GM19455 (cell line): ENCODE data around the gene RAB34.
A peak's percentile ranks its signal among the peaks of the same experiment; 100 is the strongest.
"Not testable (repeated sequence)": the region's sequence is repeated elsewhere in the genome, so short reads cannot be mapped to it uniquely, and the experiment has no call there.

Experiments
- ATAC-seq: cut with Tn5 transposase; IDR thresholded peaks from one replicate; pipeline ENCODE4 v1.9.1; 2021; ENCODE audit not compliant: unreplicated experiment

RAB34 gene

GRCh38 chr17:28728364-28729200 lies 10.9 kb upstream of the RAB34 start, which contains the start of gene NEK8:
Gene NEK8 (plus strand): TSS chr17:28728788. CDS start chr17:28728814, 26 bp downstream.
- ATAC-seq = peak; percentile 41

DNA sequence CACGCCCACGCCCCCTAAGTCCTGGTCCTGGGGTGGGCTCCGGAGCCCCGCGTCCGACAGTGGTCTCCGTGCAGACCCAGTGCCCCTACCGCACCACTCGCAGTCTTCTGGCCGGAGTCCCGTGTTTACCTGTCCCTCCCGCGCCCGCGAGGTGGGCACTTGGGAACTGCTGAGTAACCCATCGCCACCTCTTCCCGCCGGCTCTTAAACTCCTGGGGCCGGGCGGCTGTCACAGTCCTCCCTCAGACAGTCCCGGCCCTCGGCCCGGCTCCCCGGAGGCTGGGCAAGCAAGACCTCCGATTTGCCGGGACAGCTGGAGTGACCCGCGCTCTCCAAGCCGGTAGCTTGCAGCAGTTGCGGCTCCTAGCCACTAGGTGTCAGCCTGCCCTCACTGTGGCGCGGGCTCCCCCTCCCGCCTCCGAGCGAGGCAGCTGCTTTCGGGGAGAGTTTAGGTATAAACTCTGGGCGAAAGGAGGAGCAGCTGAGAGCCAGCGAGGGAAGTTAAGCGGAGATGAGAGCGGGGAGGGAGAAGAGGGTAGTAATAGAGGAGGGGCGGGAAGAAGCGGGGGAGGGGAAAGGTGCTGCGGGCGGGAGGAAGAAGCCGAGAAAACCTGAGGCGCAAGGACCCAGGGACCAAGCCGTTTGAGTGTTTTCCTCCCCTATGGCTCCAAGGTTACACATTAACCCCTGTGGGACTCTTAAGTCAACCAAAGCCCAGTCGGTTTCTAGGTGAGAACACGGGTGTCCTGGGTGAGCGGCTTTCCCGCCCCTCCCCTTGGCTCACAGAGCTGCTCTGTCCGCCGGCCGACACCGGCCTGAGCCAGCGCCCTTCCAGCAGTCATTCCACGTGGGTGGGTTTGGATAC lies 9.2 kb upstream of the RAB34 start:
- peak; percentile 36 for ATAC-seq

GRCh38 chr17:28726226-28726626 lies 8.6 kb upstream of the RAB34 start, which contains the start of gene TLCD1:
Gene TLCD1 (minus strand): TSS chr17:28726233. CDS start chr17:28726097, 136 bp downstream.
- ATAC-seq = peak; percentile 11

GRCh38 chr17:28725660-28726225 lies 8.1 kb upstream of the RAB34 start:
- ATAC-seq = peak; percentile 10

- no peak for ATAC-seq
These were observed 7.5 kb upstream of the RAB34 start for GRCh38 chr17:28725166-28725659.

DNA sequence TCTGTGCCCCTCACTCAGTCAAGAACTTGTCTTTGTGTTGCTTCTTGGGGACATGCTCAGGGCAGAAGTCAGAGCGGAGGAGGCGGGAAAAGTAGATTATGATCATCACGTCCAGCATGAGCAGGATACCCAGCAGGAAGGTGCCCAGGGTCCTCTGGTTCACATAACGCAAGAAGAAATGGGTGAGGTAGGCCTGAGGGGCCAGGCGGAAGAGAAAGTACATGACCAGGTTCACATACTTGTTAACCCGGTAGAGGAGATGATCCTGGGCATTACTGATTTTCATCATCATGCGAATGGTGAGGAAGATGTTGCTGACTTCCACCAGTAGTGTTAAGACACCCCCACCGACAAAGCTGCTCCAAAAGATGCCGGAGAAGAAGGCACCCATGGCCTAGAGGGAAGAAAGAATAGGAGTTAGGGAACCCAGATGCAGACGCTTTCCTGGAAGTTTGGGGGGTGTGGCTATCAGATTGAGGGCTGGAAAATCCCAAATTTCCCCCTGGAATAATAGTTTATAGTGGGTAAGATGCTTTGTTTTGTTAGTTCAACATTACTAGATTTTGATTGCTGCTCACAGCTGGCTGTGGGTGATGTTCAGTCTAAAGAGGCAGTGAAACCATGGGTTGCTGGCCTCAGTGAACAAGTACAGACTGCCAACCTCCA lies 7.0 kb upstream of the RAB34 start:
- ATAC-seq = no peak

DNA sequence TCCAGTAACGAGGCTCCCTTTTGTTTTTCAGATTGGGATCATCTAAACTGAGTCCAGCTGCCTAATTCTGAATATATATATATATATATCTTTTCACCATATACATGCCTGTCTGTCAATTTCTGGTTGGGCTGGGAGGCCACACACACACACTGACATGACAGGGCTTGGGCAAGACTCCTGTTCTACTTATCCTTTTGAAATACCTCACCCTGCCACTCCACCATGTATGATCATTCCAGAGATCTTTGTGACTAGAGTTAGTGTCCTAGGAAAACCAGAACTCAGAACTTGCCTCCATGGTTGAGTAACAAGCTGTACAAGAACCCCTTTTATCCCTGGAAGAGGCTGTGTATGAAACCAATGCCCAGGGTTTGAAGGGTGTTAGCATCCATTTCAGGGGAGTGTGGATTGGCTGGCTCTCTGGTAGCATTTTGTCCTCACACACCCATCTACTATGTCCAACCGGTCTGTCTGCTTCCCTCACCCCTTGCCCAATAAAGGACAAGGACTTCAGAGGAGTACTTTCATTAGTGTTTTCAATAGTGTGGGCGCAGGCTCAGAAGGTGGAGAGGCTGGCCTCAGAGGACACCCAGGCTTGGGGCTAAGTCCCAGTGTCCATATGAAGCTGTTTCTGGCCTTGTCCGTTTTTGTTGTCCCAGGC lies 6.3 kb upstream of the RAB34 start:
- ATAC-seq = not testable (repeated sequence)

- ATAC-seq = no peak
These were observed 5.6 kb upstream of the RAB34 start for GRCh38 chr17:28723159-28723835.

GRCh38 chr17:28722417-28723158 lies 4.9 kb upstream of the RAB34 start:
- no peak for ATAC-seq

DNA sequence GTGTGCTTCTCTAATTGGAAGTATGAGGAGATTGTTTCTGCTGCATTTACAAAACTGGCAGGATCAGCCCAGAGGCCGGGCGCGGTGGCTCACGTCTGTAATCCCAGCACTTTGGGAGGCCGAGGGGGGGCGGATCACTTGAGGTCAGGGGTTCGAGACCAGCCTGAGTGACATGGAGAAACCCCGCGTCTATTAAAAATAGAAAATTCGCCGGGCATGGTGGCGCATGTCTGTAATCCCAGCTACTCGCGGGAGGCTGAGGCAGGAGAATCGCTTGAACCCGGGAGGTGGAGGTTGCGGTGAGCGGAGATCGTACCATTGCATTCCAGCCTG lies 3.3 kb upstream of the RAB34 start:
- ATAC-seq = not testable (repeated sequence)

DNA sequence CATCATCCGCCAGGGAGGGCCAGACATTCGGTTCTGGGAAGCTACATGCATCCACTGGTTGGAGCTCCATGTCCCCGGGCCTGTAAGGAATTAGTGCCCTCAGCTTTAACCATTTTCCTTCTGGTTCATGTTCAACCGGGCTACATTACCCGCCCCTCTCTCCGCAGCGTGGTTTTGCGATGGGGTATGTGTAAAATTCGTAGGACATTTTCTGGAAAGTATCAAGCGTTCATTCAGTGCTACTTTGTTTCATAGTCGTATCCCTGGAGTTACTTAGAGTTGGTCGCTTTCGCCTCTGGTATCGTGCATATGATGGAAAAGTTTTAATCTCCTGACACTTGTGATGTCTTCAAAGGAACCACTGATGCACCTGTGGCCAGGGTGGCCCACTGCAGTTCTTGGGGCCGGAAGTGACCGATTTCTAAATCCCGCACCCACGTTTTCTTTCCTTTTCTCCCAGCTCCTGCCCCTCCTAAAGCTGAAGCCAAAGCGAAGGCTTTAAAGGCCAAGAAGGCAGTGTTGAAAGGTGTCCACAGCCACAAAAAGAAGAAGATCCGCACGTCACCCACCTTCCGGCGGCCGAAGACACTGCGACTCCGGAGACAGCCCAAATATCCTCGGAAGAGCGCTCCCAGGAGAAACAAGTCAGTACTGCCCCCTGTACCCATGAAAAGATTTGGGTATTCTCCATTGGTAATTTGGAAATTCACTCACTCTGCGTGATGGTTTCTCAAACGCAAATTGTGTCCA lies 2.8 kb upstream of the RAB34 start:
- ATAC-seq = no peak

DNA sequence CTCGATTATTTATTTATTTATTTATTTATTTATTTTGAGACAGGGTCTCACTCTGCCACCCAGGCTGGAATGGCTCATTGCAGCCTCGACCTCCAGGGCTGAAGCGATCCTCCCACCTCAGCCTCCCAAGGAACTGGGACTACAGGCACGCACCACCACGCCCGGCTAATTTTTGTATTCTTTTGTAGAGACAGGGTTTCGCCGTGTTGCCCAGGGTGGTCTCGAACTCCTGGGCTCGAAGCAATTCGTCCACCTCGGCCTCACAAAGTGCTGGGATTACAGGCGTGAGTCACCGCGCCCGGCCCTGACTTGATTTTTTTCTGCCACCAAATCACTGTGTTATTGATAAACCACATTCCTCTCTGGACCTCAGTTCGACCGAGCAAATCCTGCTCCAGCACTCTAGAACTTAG lies 1.4 kb upstream of the RAB34 start:
- ATAC-seq = peak; percentile 1

DNA sequence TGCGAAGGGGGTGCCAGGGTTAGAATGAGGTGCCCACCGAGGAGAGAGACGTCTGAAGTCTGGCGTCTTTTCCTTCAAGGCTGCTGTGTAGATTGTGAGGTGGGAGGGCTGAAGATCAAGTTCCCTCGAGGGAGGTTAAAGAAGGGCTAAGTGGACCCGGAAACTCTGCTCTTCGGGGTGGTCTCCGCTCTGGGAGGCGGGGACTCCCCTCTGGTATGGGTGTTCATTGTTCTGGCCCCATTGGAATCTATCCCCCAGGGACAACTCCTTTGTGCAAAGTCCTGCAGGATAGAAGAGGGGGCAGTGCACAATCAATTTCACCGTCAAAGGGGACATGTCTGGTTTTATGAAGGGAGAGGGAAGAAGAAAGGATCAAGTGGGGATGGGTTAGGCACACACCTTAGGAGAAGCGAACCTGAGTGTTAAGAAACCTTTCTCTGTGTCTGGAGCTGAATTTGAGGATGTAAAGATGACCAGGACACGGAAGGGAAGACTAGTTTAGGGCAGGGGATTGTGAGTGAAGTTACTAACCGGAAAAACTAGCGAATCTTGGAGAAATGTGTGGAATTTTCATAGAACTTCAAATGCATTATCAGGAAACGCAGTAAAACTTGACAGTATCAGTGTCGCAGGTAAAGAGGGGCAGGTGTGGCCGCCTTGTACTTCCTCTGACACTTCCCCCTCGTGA lies 809 bp upstream of the RAB34 start:
- ATAC-seq = no peak

GRCh38 chr17:28716740-28717577 lies 709 bp downstream of the RAB34 start:
- no peak for ATAC-seq

- no peak for ATAC-seq
These were observed 2.5 kb downstream of the RAB34 start for GRCh38 chr17:28715217-28715616.

- no peak for ATAC-seq
These were observed 3.4 kb downstream of the RAB34 start for GRCh38 chr17:28714281-28714680.
